ENCODE results near the gene FXR2.

DNA sequence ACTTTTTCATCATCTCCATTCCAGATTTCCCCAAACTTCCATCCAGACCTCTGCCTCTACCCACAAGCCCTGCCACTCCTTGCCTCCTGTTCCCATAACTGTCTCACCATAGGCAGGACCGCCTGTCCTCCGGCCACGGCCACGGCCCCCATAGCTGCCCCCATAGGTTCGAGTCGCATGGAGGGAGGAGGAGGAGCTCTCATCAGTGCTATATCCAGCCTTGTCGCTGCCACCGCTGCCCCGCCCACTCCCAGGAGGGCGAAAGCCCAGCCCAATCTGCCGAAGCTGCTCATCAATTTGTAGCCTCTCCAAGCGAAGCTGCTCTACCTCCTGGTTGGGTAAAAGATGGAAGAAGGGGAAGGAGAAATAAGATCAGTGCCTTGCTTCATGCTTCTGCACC is 21.4 kb downstream of the FXR2 start:
- no peak for TF ChIP-seq POLR2AphosphoS5 (IDR thresholded peaks at IDR 0.05; ENCODE audit: low read depth)
- TF ChIP-seq, protein P1, sequence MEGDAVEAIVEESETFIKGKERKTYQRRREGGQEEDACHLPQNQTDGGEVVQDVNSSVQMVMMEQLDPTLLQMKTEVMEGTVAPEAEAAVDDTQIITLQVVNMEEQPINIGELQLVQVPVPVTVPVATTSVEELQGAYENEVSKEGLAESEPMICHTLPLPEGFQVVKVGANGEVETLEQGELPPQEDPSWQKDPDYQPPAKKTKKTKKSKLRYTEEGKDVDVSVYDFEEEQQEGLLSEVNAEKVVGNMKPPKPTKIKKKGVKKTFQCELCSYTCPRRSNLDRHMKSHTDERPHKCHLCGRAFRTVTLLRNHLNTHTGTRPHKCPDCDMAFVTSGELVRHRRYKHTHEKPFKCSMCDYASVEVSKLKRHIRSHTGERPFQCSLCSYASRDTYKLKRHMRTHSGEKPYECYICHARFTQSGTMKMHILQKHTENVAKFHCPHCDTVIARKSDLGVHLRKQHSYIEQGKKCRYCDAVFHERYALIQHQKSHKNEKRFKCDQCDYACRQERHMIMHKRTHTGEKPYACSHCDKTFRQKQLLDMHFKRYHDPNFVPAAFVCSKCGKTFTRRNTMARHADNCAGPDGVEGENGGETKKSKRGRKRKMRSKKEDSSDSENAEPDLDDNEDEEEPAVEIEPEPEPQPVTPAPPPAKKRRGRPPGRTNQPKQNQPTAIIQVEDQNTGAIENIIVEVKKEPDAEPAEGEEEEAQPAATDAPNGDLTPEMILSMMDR (conservative IDR thresholded peaks at IDR 0.05; ENCODE audit: low read depth in 2 of 2), result no peak
- no peak for TF ChIP-seq EZH2phosphoT487 (IDR thresholded peaks at IDR 0.05; ENCODE audit: unreplicated experiment)
- no peak for TF ChIP-seq EZH2 (IDR thresholded peaks at IDR 0.05; ENCODE audit: low read depth, unreplicated experiment)
- TF ChIP-seq, protein P2, sequence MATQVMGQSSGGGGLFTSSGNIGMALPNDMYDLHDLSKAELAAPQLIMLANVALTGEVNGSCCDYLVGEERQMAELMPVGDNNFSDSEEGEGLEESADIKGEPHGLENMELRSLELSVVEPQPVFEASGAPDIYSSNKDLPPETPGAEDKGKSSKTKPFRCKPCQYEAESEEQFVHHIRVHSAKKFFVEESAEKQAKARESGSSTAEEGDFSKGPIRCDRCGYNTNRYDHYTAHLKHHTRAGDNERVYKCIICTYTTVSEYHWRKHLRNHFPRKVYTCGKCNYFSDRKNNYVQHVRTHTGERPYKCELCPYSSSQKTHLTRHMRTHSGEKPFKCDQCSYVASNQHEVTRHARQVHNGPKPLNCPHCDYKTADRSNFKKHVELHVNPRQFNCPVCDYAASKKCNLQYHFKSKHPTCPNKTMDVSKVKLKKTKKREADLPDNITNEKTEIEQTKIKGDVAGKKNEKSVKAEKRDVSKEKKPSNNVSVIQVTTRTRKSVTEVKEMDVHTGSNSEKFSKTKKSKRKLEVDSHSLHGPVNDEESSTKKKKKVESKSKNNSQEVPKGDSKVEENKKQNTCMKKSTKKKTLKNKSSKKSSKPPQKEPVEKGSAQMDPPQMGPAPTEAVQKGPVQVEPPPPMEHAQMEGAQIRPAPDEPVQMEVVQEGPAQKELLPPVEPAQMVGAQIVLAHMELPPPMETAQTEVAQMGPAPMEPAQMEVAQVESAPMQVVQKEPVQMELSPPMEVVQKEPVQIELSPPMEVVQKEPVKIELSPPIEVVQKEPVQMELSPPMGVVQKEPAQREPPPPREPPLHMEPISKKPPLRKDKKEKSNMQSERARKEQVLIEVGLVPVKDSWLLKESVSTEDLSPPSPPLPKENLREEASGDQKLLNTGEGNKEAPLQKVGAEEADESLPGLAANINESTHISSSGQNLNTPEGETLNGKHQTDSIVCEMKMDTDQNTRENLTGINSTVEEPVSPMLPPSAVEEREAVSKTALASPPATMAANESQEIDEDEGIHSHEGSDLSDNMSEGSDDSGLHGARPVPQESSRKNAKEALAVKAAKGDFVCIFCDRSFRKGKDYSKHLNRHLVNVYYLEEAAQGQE (IDR thresholded peaks at IDR 0.05; ENCODE audit: unreplicated experiment), result no peak
- TF ChIP-seq JUNB (IDR thresholded peaks at IDR 0.05; ENCODE audit: unreplicated experiment), result no peak
- no peak for TF ChIP-seq CREB1 (CRISPR knock-in tag; IDR thresholded peaks at IDR 0.05; ENCODE audit: low read depth)
